ENCODE data around the gene CCDC102A. TPM values are rescaled to one million over a fixed set of nuclear protein-coding genes. Genes with fewer than 3 reads are reported as not detected.

Gene CCDC102A
- total and polyA plus RNA-seq, 9 of the 15 experiments (the other 6 are each of a cell fraction or from before 2014, with no cell fraction given): 0.03 to 4.9 (median 1.4) TPM

DNA sequence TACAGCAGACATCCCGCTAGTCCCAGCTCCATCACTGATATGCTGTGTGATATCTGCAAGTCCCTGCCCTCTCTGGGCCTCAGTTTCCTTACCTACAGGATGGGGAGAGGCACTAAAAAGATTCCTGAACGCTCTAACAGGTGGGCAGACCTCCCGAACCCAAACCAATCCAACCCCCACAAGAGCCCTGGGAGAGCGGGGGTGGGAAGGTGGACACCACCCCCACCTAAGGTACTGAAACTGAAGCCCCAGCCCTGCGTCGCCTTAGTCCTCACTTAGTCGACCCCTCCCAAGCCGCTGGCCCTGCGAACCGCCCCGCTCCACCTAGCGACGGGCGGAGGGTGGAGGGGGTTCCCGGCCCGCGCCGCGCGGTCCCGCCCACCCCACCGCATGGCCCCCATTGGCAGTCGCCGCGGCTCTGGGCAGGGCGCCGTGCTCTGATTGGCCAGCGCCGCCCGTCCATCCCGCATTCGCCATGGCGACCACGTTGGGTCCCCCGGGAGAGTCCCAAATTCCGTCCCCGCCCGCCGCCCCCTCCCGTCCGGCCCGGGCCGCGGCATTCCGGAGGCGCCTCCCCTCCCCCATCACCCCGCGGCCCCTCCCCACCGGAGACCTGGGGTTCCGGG lies 578 bp downstream of the CCDC102A start (continued):
- TF ChIP-seq CXXC5 (CRISPR knock-in tag; IDR thresholded peaks at IDR 0.05): peak; percentile 45; the same call in 1 of the 2 replicates
- TF ChIP-seq, protein P1, sequence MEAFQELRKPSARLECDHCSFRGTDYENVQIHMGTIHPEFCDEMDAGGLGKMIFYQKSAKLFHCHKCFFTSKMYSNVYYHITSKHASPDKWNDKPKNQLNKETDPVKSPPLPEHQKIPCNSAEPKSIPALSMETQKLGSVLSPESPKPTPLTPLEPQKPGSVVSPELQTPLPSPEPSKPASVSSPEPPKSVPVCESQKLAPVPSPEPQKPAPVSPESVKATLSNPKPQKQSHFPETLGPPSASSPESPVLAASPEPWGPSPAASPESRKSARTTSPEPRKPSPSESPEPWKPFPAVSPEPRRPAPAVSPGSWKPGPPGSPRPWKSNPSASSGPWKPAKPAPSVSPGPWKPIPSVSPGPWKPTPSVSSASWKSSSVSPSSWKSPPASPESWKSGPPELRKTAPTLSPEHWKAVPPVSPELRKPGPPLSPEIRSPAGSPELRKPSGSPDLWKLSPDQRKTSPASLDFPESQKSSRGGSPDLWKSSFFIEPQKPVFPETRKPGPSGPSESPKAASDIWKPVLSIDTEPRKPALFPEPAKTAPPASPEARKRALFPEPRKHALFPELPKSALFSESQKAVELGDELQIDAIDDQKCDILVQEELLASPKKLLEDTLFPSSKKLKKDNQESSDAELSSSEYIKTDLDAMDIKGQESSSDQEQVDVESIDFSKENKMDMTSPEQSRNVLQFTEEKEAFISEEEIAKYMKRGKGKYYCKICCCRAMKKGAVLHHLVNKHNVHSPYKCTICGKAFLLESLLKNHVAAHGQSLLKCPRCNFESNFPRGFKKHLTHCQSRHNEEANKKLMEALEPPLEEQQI (IDR thresholded peaks at IDR 0.05): no peak
- TF ChIP-seq CLOCK (CRISPR knock-in tag; IDR thresholded peaks at IDR 0.05; ENCODE audit: borderline replicate concordance): no peak
- TF ChIP-seq JUND (IDR thresholded peaks at IDR 0.05; ENCODE audit: borderline replicate concordance, low read depth, low read length): no peak
- TF ChIP-seq JUND (tag; IDR thresholded peaks at IDR 0.05; ENCODE audit: borderline replicate concordance, low read depth, low read length): no peak; the same call in 2 of the 3 replicates
- no peak for TF ChIP-seq SPI1 (IDR thresholded peaks at IDR 0.05; ENCODE audit: borderline replicate concordance, low read depth, low read length)
- TF ChIP-seq SREBF1 (IDR thresholded peaks at IDR 0.05; ENCODE audit: borderline replicate concordance, low read depth, low read length): no peak
- TF ChIP-seq SP2 (IDR thresholded peaks at IDR 0.05; ENCODE audit: extremely low read depth, low read depth, low read length, poor library complexity, severe bottlenecking): peak; percentile 84
- TF ChIP-seq NCOR1 (IDR thresholded peaks at IDR 0.05): no peak
- TF ChIP-seq ZBTB17 (CRISPR knock-in tag; IDR thresholded peaks at IDR 0.05): peak; percentile 17; the same call in 1 of the 2 replicates
- TF ChIP-seq ZBTB7A (IDR thresholded peaks at IDR 0.05; ENCODE audit: borderline replicate concordance, control insufficient read depth, low read depth, low read length): peak; percentile 52; the same call in 1 of the 2 replicates
- TF ChIP-seq E4F1 (CRISPR knock-in tag; IDR thresholded peaks at IDR 0.05; ENCODE audit: borderline replicate concordance): no peak
- TF ChIP-seq TFAP4 (CRISPR knock-in tag; IDR thresholded peaks at IDR 0.05; ENCODE audit: borderline replicate concordance): no peak
- TF ChIP-seq TFE3 (CRISPR knock-in tag; IDR thresholded peaks at IDR 0.05): no peak

Measured in K562 (cell line).